GM12878 (cell line): Measurements from ENCODE around the gene LHB. TPM values are rescaled to one million over a fixed set of nuclear protein-coding genes. Genes with fewer than 3 reads are reported as not detected.

ENCODE experiments used
- ATAC-seq: fragments of 200-7000 bp; cut with Tn5 transposase; 3 replicates; pipeline ENCODE4 v1.9.1; 2020; ENCODE audit warnings: mild to moderate bottlenecking, moderate library complexity
- BruUV-seq: library from RNA; stranded (reverse); fragments of 400-500 nt; replicated peaks from 2 replicates; lab custom pipeline; 2021; lab: Mats Ljungman, UMichigan
- CTCF ChIA-PET: fragments of 300-600 bp; sonication (Branson Sonifier 250); formaldehyde crosslinking; extraction: SDS; loops from one replicate; lab custom pipeline; 2021; ENCODE audit warnings: inconsistent platforms; lab: Yijun Ruan, JAX
- POLR2A ChIA-PET: fragments of 350-600 bp; formaldehyde crosslinking; extraction: SDS; loops from one replicate; lab custom pipeline; 2021; ENCODE audit warnings: inconsistent platforms; lab: Charles Lee
- RAD21 ChIA-PET: fragments of 300-600 bp; sonication (Branson Sonifier 250); formaldehyde crosslinking; loops from one replicate; lab custom pipeline; 2023; ENCODE audit warnings: antibody characterized with exemption; ENCODE audit not compliant: unreplicated experiment; lab: Charles Lee
- SMC1A ChIA-PET: fragments of 300-600 bp; sonication (Branson Sonifier 250); formaldehyde crosslinking; loops from one replicate; lab custom pipeline; 2023; ENCODE audit not compliant: unreplicated experiment, uncharacterized antibody; lab: Charles Lee
- DNase-seq: peaks from one replicate; pipeline ENCODE4 v3.0.0-alpha.2; 2011; ENCODE audit warnings: low read depth, low spot score
- FAIRE-seq: peaks from 3 replicates; lab custom pipeline; 2011; peaks lifted over from hg19 to GRCh38; lab: Jason Lieb, UNC
- H2AFZ ChIP-seq: 2 replicates; pipeline ENCODE4 v1.6.0; 2011; ENCODE audit warnings: low read depth, low read length, control low read depth; ENCODE audit not compliant: control insufficient read depth
- H3K27ac ChIP-seq: 2 replicates; pipeline ENCODE4 v1.5.1; 2011; ENCODE audit warnings: control low read depth; ENCODE audit not compliant: control insufficient read depth, insufficient read depth
- H3K27me3 ChIP-seq, 2 experiments: replicated peaks in 1 of 2; 2 replicates each; pipeline versions ENCODE4 v1.6.0 to v1.6.1; 2011; ENCODE audit warnings: low read length in 1 of 2; ENCODE audit not compliant: control insufficient read depth in 2 of 2, insufficient read depth in 2 of 2
- H3K36me3 ChIP-seq, 2 experiments: 2 replicates each; pipeline ENCODE4 v1.5.1; 2011; ENCODE audit warnings: low read length in 1 of 2; ENCODE audit not compliant: control insufficient read depth in 2 of 2, insufficient read depth in 2 of 2
- H3K4me1 ChIP-seq: 2 replicates; pipeline ENCODE4 v1.6.1; 2011; ENCODE audit warnings: mild to moderate bottlenecking, low read length, moderate library complexity, mixed read lengths; ENCODE audit not compliant: control insufficient read depth, insufficient read depth
- H3K4me2 ChIP-seq: 2 replicates; pipeline ENCODE4 v1.6.0; 2011; ENCODE audit warnings: control low read depth; ENCODE audit not compliant: control insufficient read depth, insufficient read depth
- H3K4me3 ChIP-seq: fragments of 200-600 bp; sonication (generic); 2 replicates; pipeline ENCODE4 v1.5.1; 2016
- H3K79me2 ChIP-seq: 2 replicates; pipeline ENCODE4 v1.6.0; 2011; ENCODE audit warnings: low read length; ENCODE audit not compliant: control insufficient read depth, insufficient read depth
- H3K9ac ChIP-seq: 2 replicates; pipeline ENCODE4 v1.8.0; 2011; ENCODE audit warnings: low read length, control low read depth, mixed read lengths; ENCODE audit not compliant: control insufficient read depth, insufficient read depth
- H3K9me3 ChIP-seq: replicated peaks from 3 replicates; pipeline ENCODE4 v1.5.1; 2011; ENCODE audit warnings: mild to moderate bottlenecking, low read length; ENCODE audit not compliant: control insufficient read depth, insufficient read depth
- H4K20me1 ChIP-seq: 2 replicates; pipeline ENCODE4 v1.6.0; 2011; ENCODE audit not compliant: control insufficient read depth, insufficient read depth
- BACH1 ChIP-seq: fragments of 450-650 bp; IDR thresholded peaks from 2 replicates; pipeline ENCODE4 v1.6.1; 2017; ENCODE audit warnings: mild to moderate bottlenecking, borderline replicate concordance
- CBFB ChIP-seq: IDR thresholded peaks from 2 replicates; pipeline ENCODE4 v1.6.1; 2016; ENCODE audit warnings: antibody characterized with exemption, low read depth
- CHD1 ChIP-seq: IDR thresholded peaks from 2 replicates; pipeline ENCODE4 v1.6.1; 2012; ENCODE audit warnings: low read depth, low read length, improper control_type of control experiment
- CHD4 ChIP-seq: fragments of 200-600 bp; sonication (generic); IDR thresholded peaks from 2 replicates; pipeline ENCODE4 v1.6.1; 2016; ENCODE audit warnings: mild to moderate bottlenecking
- E4F1 ChIP-seq: fragments of 450-650 bp; IDR thresholded peaks from 2 replicates; pipeline ENCODE4 v1.6.1; 2018; ENCODE audit warnings: borderline replicate concordance, mild to moderate bottlenecking; ENCODE audit not compliant: partially characterized antibody
- IKZF2 ChIP-seq, 2 experiments: fragments of 450-650 bp; IDR thresholded peaks; 2 replicates each; pipeline ENCODE4 v1.6.1; 2017; ENCODE audit warnings: mild to moderate bottlenecking in 2 of 2, moderate library complexity in 2 of 2
- MEF2A ChIP-seq: IDR thresholded peaks from 2 replicates; pipeline ENCODE4 v1.6.1; 2011; ENCODE audit warnings: low read depth, mild to moderate bottlenecking, low read length, moderate library complexity; ENCODE audit not compliant: insufficient read depth
- RAD21 ChIP-seq: IDR thresholded peaks from 2 replicates; pipeline ENCODE4 v1.6.1; 2011; ENCODE audit warnings: mild to moderate bottlenecking, low read depth, low read length, moderate library complexity; ENCODE audit not compliant: insufficient read depth
- RCOR1 ChIP-seq: conservative IDR thresholded peaks from 2 replicates; pipeline ENCODE4 v1.6.1; 2012; ENCODE audit warnings: low read depth, low read length, improper control_type of control experiment
- SIX5 ChIP-seq: IDR thresholded peaks from 2 replicates; pipeline ENCODE4 v1.6.1; 2011; ENCODE audit warnings: mild to moderate bottlenecking, low read depth, low read length, moderate library complexity; ENCODE audit not compliant: severe bottlenecking
- SMARCA5 ChIP-seq: fragments of 450-650 bp; IDR thresholded peaks from 2 replicates; pipeline ENCODE4 v1.6.1; 2017; ENCODE audit warnings: mild to moderate bottlenecking
- YY1 ChIP-seq: IDR thresholded peaks from 2 replicates; pipeline ENCODE4 v1.6.1; 2011; ENCODE audit warnings: low read depth, mild to moderate bottlenecking, low read length
- ZBTB4 ChIP-seq: fragments of 450-650 bp; formaldehyde crosslinking; IDR thresholded peaks from 2 replicates; pipeline ENCODE4 v1.4.0; 2022; ENCODE audit warnings: mild to moderate bottlenecking, moderate library complexity
- WGBS: methylation state at CpG from one replicate; pipeline ENCODE4 v1.1.6; 2016; ENCODE audit warnings: low lambda C conversion rate; ENCODE audit not compliant: insufficient replicate concordance, insufficient coverage; ENCODE audit errors: missing lambda C conversion rate; 5-methylcytosine and 5-hydroxymethylcytosine counted together
- in situ Hi-C: fragments of 300-500 bp; cut with MboI; formaldehyde crosslinking; loops from 9 replicates; pipeline ENCODE4 v1.14.3; 2018; ENCODE audit warnings: mixed read lengths
- intact Hi-C: fragments of 100-400 bp; cut with micrococcal nuclease; formaldehyde crosslinking; loops from one replicate; pipeline ENCODE4 v1.14.2; 2022; ENCODE audit not compliant: unreplicated experiment
- polyA plus RNA-seq, 11 experiments: library from polyadenylated mRNA; depleted of rRNA in 4 of 11; unstranded in 6 of 11; stranded (reverse) in 5 of 11; fragments of >200 nt; fragmentation: Nextera tagmentation in 4 of 11; fragmentation: Illumina TruSeq in 1 of 11; extraction: Ambion mirVana in 4 of 11; extraction: Trizol in 1 of 11; gene quantifications; 1 replicate in 1 of 11; 2 replicates in 10 of 11; pipeline versions ENCODE4 v1.2.1 to v1.2.3, GENCODE V29; 2011 to 2016; ENCODE audit warnings: inconsistent platforms in 2 of 11, missing spikeins in 2 of 11, low read depth in 1 of 11
- total RNA-seq, 4 experiments: library from RNA; depleted of rRNA in 3 of 4; stranded (reverse); fragments of >200 nt in 3 of 4; fragmentation: Illumina TruSeq in 1 of 4; extraction: Trizol in 1 of 4; gene quantifications; 2 replicates each; pipeline versions ENCODE4 v1.2.1 to v1.2.3, GENCODE V29; 2013 to 2021
- TF ChIP-seq, protein P1 (sequence below): IDR thresholded peaks from 2 replicates; pipeline ENCODE4 v1.6.1; 2012; ENCODE audit warnings: low read depth, low read length, improper control_type of control experiment

The LHB gene
- total and polyA plus RNA-seq, 10 of the 15 experiments (the other 5 are each of a cell fraction or from before 2014, with no cell fraction given), result 0.20 to 0.72 (median 0.46) TPM; not detected in 5

GRCh38 chr19:49004133-49004532 lies 12.8 kb downstream of the LHB start:
- in situ Hi-C loops (no loop called here), intact Hi-C loops (no loop called here)
- H3K27me3 ChIP-seq, result no peaks in the 10 kb centered on the region
- RAD21 ChIA-PET, result no interaction called here
- H4K20me1 ChIP-seq, result no peaks in the 10 kb centered on the region
- no peaks in the 10 kb centered on the region for H3K4me1 ChIP-seq
- no peak overlapping the region for H3K9ac ChIP-seq
- no peak overlapping the region for H3K4me2 ChIP-seq
- no peak overlapping the region for H3K4me3 ChIP-seq
- no TSS peak for BruUV-seq
- SMC1A ChIA-PET, result interaction anchor here (0.6 to 1.0 kb wide), 2 partner anchors 11 to 484 kb away, joined by 4 read pairs; partner anchors contain the start of genes GYS1 and RUVBL2
- POLR2A ChIA-PET, result interaction anchor here (0.6 to 1.1 kb wide), 5 partner anchors 11 to 140 kb away, joined by 3 to 7 read pairs (median 3); partner anchors contain the start of genes GYS1 and RUVBL2
- H2AFZ ChIP-seq, result no peak overlapping the region
- H3K36me3 ChIP-seq, result peaks cover 13 to 16% of the 10 kb centered on the region in 2 experiments
- no peaks in the 10 kb centered on the region for H3K9me3 ChIP-seq
- no peaks in the 10 kb centered on the region; the same call in 1 of the 2 replicates for H3K79me2 ChIP-seq
- no peak for ATAC-seq
- WGBS, result over 99% methylated on average over 15 of the region's 15 CpGs
- no peak overlapping the region for H3K27ac ChIP-seq
- CTCF ChIA-PET, result interaction anchor here (0.6 to 0.8 kb wide), 3 partner anchors 9 to 215 kb away, joined by 3 read pairs; no protein-coding TSS in a partner anchor
- no peak for FAIRE-seq
- no peak for DNase-seq
- TF ChIP-seq IKZF2 (IDR thresholded peaks at IDR 0.05), result no peak
- no peak for TF ChIP-seq BACH1
- no peak for TF ChIP-seq SIX5
- no peak for TF ChIP-seq MEF2A
- TF ChIP-seq SMARCA5, result no peak
- TF ChIP-seq CHD4, result no peak
- TF ChIP-seq CHD1, result no peak
- no peak for TF ChIP-seq CBFB
- TF ChIP-seq, protein P1, sequence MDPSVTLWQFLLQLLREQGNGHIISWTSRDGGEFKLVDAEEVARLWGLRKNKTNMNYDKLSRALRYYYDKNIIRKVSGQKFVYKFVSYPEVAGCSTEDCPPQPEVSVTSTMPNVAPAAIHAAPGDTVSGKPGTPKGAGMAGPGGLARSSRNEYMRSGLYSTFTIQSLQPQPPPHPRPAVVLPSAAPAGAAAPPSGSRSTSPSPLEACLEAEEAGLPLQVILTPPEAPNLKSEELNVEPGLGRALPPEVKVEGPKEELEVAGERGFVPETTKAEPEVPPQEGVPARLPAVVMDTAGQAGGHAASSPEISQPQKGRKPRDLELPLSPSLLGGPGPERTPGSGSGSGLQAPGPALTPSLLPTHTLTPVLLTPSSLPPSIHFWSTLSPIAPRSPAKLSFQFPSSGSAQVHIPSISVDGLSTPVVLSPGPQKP, result no peak
- no peak for TF ChIP-seq RCOR1
- TF ChIP-seq ZBTB4 (CRISPR knock-in tag), result no peak
- TF ChIP-seq E4F1, result no peak
- no peak for TF ChIP-seq RAD21
- no peak for TF ChIP-seq YY1
